Measurements from ENCODE around the gene EML2. TPM values are rescaled to one million over a fixed set of nuclear protein-coding genes. Genes with fewer than 3 reads are reported as not detected.
A peak's percentile ranks its signal among the peaks of the same experiment; 100 is the strongest.

Gene EML2
- total and polyA plus RNA-seq, 2 of the 8 experiments (the other 6 are each of a cell fraction or from before 2014, with no cell fraction given) = 28.8 to 29.4 TPM

- peak; percentile 75 for FAIRE-seq
- Histone ChIP-seq H3K4me2 (ENCODE audit: insufficient read depth in 1 of 2, low read depth in 2 of 2, low read length in 2 of 2) (peak overlapping the region; percentile 77 to 95), H2BK20ac (ENCODE audit: low read length) (no peak overlapping the region)
- TF ChIP-seq KDM4A (IDR thresholded peaks at IDR 0.05; ENCODE audit: low read depth, low read length, severe bottlenecking) = peak; percentile 57
- TF ChIP-seq, protein P1, sequence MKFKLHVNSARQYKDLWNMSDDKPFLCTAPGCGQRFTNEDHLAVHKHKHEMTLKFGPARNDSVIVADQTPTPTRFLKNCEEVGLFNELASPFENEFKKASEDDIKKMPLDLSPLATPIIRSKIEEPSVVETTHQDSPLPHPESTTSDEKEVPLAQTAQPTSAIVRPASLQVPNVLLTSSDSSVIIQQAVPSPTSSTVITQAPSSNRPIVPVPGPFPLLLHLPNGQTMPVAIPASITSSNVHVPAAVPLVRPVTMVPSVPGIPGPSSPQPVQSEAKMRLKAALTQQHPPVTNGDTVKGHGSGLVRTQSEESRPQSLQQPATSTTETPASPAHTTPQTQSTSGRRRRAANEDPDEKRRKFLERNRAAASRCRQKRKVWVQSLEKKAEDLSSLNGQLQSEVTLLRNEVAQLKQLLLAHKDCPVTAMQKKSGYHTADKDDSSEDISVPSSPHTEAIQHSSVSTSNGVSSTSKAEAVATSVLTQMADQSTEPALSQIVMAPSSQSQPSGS (IDR thresholded peaks at IDR 0.05; ENCODE audit: low read length) = no peak
- TF ChIP-seq, protein P2, sequence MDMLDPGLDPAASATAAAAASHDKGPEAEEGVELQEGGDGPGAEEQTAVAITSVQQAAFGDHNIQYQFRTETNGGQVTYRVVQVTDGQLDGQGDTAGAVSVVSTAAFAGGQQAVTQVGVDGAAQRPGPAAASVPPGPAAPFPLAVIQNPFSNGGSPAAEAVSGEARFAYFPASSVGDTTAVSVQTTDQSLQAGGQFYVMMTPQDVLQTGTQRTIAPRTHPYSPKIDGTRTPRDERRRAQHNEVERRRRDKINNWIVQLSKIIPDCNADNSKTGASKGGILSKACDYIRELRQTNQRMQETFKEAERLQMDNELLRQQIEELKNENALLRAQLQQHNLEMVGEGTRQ (IDR thresholded peaks at IDR 0.05; ENCODE audit: low read length) = no peak
- TF ChIP-seq, protein P3, sequence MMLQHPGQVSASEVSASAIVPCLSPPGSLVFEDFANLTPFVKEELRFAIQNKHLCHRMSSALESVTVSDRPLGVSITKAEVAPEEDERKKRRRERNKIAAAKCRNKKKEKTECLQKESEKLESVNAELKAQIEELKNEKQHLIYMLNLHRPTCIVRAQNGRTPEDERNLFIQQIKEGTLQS (IDR thresholded peaks at IDR 0.05; ENCODE audit: insufficient read depth, low read depth, low read length) = no peak
- TF ChIP-seq SP1 (IDR thresholded peaks at IDR 0.05; ENCODE audit: low read depth, low read length) = peak; percentile 52; the same call in 1 of the 2 replicates
- TF ChIP-seq RAD21 (IDR thresholded peaks at IDR 0.05 in 1 of 2, conservative IDR thresholded peaks at IDR 0.05 in 1 of 2; ENCODE audit: low read depth in 2 of 2, low read length in 2 of 2) = no peak
- TF ChIP-seq KDM5A (IDR thresholded peaks at IDR 0.05; ENCODE audit: low read length) = no peak
Measured at GRCh38 chr19:45670670-45671453, 31.7 kb upstream of the EML2 start.

More at GRCh38 chr19:45670670-45671453, 31.7 kb upstream of the EML2 start:
- no peak overlapping the region for H3K9ac ChIP-seq (replicated peaks in 1 of 4; ENCODE audit: extremely low read depth in 1 of 4, low read depth in 3 of 4, low read length in 3 of 4)
- no peaks in the 10 kb centered on the region for H3K79me1 ChIP-seq (ENCODE audit: low read depth, low read length)
- no peak overlapping the region for H3K27ac ChIP-seq (ENCODE audit: low read depth, low read length)
- H3K14ac ChIP-seq (ENCODE audit: insufficient read length) = no peak overlapping the region
- peak overlapping the region; percentile 81 for H4K91ac ChIP-seq (replicated peaks; ENCODE audit: insufficient read length, low read length)
- H3K18ac ChIP-seq (ENCODE audit: extremely low read depth, low read length) = peak overlapping the region; percentile 90
- peaks cover 18 to 31% (median 27%) of the 10 kb centered on the region in 4 experiments for H3K27me3 ChIP-seq (replicated peaks in 1 of 4; ENCODE audit: control insufficient read depth in 3 of 4, extremely low read depth in 1 of 4, insufficient read depth in 3 of 4, low read length in 3 of 4)
- POLR2A ChIA-PET (ENCODE audit: partially characterized antibody) = interaction anchor here (0.6 to 2.3 kb wide), 12 partner anchors 10 to 155 kb away, joined by 3 to 12 read pairs (median 4); partner anchors contain the start of genes OPA3, QPCTL, SIX5 and SNRPD2
- peak overlapping the region; percentile 57; the same call in 1 of the 2 replicates for H4K8ac ChIP-seq (ENCODE audit: extremely low read depth, insufficient read depth, low read length)
- WGBS, 2 experiments (ENCODE audit: extremely low coverage in 1 of 2, insufficient coverage in 1 of 2, insufficient read length in 1 of 2, insufficient replicate concordance in 2 of 2, low coverage in 1 of 2, low lambda C conversion rate in 2 of 2, missing lambda C conversion rate in 1 of 2) = 19% methylated on average over 27 of the region's 42 CpGs; no CpG with 5 or more reads in 1 of the 2 experiments
- peak overlapping the region; percentile 18; the same call in 1 of the 2 replicates for H2BK12ac ChIP-seq (ENCODE audit: low read depth, low read length)
- peak overlapping the region; percentile 91 for H3K4ac ChIP-seq (replicated peaks; ENCODE audit: insufficient read length, low read depth, low read length)
- no peaks in the 10 kb centered on the region for H3K9me3 ChIP-seq (ENCODE audit: insufficient read depth in 2 of 2, low read depth in 1 of 2, low read length in 1 of 2)
- H3K4me3 ChIP-seq (ENCODE audit: extremely low read depth in 1 of 4, insufficient read depth in 2 of 4, low read depth in 3 of 4, low read length in 4 of 4) = peak overlapping the region; percentile 37 to 69 (median 50)
- no peaks in the 10 kb centered on the region for H4K20me1 ChIP-seq (replicated peaks in 1 of 2; ENCODE audit: control insufficient read depth in 1 of 2, insufficient read depth in 2 of 2, low read length in 2 of 2)
- DNase-seq (ENCODE audit: low read depth in 1 of 2, low spot score in 2 of 2) = peak; percentile 93 to 100
- peaks cover 9 to 14% (median 10%) of the 10 kb centered on the region in 4 experiments for H3K4me1 ChIP-seq (replicated peaks in 1 of 4; ENCODE audit: control insufficient read depth in 3 of 4, insufficient read depth in 4 of 4, low read length in 3 of 4)
- CTCF ChIA-PET (ENCODE audit: partially characterized antibody) = interaction anchor here (0.8 to 2.5 kb wide), 7 partner anchors 10 to 147 kb away, joined by 3 to 7 read pairs (median 4); partner anchors contain the start of genes QPCTL and SNRPD2
- H4K5ac ChIP-seq (ENCODE audit: insufficient read length, low read depth, low read length) = peak overlapping the region; percentile 62
- no peak overlapping the region for H3K23ac ChIP-seq (ENCODE audit: insufficient read length)
- no peak overlapping the region for H3K56ac ChIP-seq (replicated peaks; ENCODE audit: insufficient read length, low read depth, low read length)
- H2AK5ac ChIP-seq (ENCODE audit: low read depth, low read length) = no peak overlapping the region
- no peaks in the 10 kb centered on the region for H3K79me2 ChIP-seq (ENCODE audit: control insufficient read depth in 1 of 2, insufficient read depth in 2 of 2, low read length in 2 of 2)
- H3K36me3 ChIP-seq (ENCODE audit: control insufficient read depth in 2 of 4, insufficient read depth in 4 of 4, low read length in 3 of 4) = no peaks in the 10 kb centered on the region
- no peak overlapping the region; the same call in 1 of the 2 replicates for H2BK15ac ChIP-seq (ENCODE audit: low read length)
- no peak overlapping the region for H2BK5ac ChIP-seq (ENCODE audit: low read depth, low read length)
- H3K23me2 ChIP-seq (ENCODE audit: low read depth, low read length) = peaks cover 21% of the 10 kb centered on the region
- no peak overlapping the region for H2BK120ac ChIP-seq (replicated peaks; ENCODE audit: low read depth, low read length)
- peak overlapping the region; percentile 48; the same call in 1 of the 2 replicates for H2AFZ ChIP-seq (ENCODE audit: low read length)

Data from H1 (cell line).